Measurements from ENCODE around the gene CES1.
"Not testable (repeated sequence)": the region's sequence is repeated elsewhere in the genome, so short reads cannot be mapped to it uniquely, and the experiment has no call there.

CES1 gene

GRCh38 chr16:55830658-55831294 lies 2.1 kb downstream of the CES1 start:
- no peak for ATAC-seq

GRCh38 chr16:55829232-55829631 lies 3.7 kb downstream of the CES1 start:
- ATAC-seq, result not testable (repeated sequence)

GRCh38 chr16:55828680-55829079 lies 4.2 kb downstream of the CES1 start:
- no peak for ATAC-seq

GRCh38 chr16:55825115-55825728 lies 7.7 kb downstream of the CES1 start:
- no peak for ATAC-seq

GRCh38 chr16:55824473-55825000 lies 8.4 kb downstream of the CES1 start:
- ATAC-seq, result no peak

GRCh38 chr16:55822280-55822810 lies 10.6 kb downstream of the CES1 start:
- no peak for ATAC-seq

- ATAC-seq, result no peak
These were observed 11.7 kb downstream of the CES1 start for GRCh38 chr16:55821210-55821609.

- ATAC-seq, result no peak
These were observed 12.3 kb downstream of the CES1 start for GRCh38 chr16:55820615-55821014.

- no peak for ATAC-seq
These were observed 15.5 kb downstream of the CES1 start for GRCh38 chr16:55817236-55817912.

- not testable (repeated sequence) for ATAC-seq
These were observed 16.7 kb downstream of the CES1 start for GRCh38 chr16:55816222-55816621.

- no peak for ATAC-seq
These were observed 17.6 kb downstream of the CES1 start for GRCh38 chr16:55815320-55815719.

GRCh38 chr16:55814174-55814573 lies 18.7 kb downstream of the CES1 start:
- not testable (repeated sequence) for ATAC-seq

GRCh38 chr16:55813730-55814129 lies 19.2 kb downstream of the CES1 start:
- ATAC-seq, result not testable (repeated sequence)

- no peak for ATAC-seq
These were observed 19.9 kb downstream of the CES1 start for GRCh38 chr16:55812951-55813350.

GRCh38 chr16:55811811-55812210 lies 21.1 kb downstream of the CES1 start:
- no peak for ATAC-seq

- ATAC-seq, result no peak
These were observed 22.4 kb downstream of the CES1 start for GRCh38 chr16:55810451-55810961.

- ATAC-seq, result no peak
These were observed 23.0 kb downstream of the CES1 start for GRCh38 chr16:55809851-55810250.

- ATAC-seq, result no peak
These were observed 23.5 kb downstream of the CES1 start for GRCh38 chr16:55809386-55809785.

- ATAC-seq, result not testable (repeated sequence)
These were observed 24.6 kb downstream of the CES1 start for GRCh38 chr16:55808286-55808685.

GRCh38 chr16:55805104-55805503 lies 27.8 kb downstream of the CES1 start:
- not testable (repeated sequence) for ATAC-seq

- ATAC-seq, result not testable (repeated sequence)
These were observed 29.2 kb downstream of the CES1 start for GRCh38 chr16:55803681-55804080.

GRCh38 chr16:55792934-55793374 lies 39.9 kb downstream of the CES1 start:
- ATAC-seq, result not testable (repeated sequence)

- ATAC-seq, result not testable (repeated sequence)
These were observed 41.4 kb downstream of the CES1 start for GRCh38 chr16:55791512-55791911.
